GM19328 (cell line): ENCODE results near the gene SCAF1.
A peak's percentile ranks its signal among the peaks of the same experiment; 100 is the strongest.

Source experiments
- ATAC-seq: cut with Tn5 transposase; IDR thresholded peaks from one replicate; pipeline ENCODE4 v1.9.1; 2021; ENCODE audit warnings: mild to moderate bottlenecking, moderate library complexity; ENCODE audit not compliant: unreplicated experiment

The SCAF1 gene, protein sequence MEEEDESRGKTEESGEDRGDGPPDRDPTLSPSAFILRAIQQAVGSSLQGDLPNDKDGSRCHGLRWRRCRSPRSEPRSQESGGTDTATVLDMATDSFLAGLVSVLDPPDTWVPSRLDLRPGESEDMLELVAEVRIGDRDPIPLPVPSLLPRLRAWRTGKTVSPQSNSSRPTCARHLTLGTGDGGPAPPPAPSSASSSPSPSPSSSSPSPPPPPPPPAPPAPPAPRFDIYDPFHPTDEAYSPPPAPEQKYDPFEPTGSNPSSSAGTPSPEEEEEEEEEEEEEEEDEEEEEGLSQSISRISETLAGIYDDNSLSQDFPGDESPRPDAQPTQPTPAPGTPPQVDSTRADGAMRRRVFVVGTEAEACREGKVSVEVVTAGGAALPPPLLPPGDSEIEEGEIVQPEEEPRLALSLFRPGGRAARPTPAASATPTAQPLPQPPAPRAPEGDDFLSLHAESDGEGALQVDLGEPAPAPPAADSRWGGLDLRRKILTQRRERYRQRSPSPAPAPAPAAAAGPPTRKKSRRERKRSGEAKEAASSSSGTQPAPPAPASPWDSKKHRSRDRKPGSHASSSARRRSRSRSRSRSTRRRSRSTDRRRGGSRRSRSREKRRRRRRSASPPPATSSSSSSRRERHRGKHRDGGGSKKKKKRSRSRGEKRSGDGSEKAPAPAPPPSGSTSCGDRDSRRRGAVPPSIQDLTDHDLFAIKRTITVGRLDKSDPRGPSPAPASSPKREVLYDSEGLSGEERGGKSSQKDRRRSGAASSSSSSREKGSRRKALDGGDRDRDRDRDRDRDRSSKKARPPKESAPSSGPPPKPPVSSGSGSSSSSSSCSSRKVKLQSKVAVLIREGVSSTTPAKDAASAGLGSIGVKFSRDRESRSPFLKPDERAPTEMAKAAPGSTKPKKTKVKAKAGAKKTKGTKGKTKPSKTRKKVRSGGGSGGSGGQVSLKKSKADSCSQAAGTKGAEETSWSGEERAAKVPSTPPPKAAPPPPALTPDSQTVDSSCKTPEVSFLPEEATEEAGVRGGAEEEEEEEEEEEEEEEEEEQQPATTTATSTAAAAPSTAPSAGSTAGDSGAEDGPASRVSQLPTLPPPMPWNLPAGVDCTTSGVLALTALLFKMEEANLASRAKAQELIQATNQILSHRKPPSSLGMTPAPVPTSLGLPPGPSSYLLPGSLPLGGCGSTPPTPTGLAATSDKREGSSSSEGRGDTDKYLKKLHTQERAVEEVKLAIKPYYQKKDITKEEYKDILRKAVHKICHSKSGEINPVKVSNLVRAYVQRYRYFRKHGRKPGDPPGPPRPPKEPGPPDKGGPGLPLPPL

DNA sequence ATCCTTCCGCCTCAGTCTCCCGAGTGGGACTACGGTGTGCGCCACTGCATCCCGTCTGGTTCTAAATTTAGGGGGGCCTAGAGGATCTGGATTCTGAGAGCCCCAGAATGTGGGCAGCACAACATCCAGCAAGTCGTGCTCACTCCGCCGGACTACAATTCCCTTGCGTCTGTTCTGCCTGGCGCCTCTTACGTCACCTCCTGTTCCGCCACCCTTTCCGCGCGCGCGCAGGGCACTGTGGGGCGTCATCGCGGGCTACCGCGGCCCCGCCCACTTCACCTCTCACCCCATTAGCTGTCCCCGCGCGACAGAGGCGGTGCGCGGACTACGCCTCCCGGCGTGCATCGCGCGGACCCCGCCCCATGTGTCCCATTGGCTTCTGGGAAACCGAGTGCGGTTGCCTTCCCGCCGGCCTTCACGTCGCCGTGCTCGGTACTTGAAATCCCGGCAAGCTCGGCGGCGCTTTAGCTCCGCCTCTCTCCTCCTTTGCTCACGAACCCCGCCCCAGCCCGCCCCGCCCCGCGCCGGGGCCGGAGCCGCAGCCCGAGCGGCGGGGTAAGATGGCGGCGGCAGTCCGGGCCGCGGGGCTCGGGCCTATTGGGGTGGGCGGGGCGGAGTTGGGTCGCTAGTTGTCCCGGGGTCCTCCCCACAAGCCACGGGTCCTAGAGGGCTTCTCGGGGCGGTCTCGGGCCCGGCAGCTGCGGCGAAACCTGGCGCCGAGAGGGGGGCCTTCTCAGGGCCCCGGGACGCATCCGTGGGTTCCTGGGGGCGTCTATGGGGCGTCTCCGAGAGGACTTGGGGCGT is at the start of gene SCAF1:
Gene SCAF1, plus strand, starts transcription at position 522 of the 804 bp plus-strand sequence. CDS start 2,818 bp downstream, outside the sequence.
- ATAC-seq: peak; percentile 67

DNA sequence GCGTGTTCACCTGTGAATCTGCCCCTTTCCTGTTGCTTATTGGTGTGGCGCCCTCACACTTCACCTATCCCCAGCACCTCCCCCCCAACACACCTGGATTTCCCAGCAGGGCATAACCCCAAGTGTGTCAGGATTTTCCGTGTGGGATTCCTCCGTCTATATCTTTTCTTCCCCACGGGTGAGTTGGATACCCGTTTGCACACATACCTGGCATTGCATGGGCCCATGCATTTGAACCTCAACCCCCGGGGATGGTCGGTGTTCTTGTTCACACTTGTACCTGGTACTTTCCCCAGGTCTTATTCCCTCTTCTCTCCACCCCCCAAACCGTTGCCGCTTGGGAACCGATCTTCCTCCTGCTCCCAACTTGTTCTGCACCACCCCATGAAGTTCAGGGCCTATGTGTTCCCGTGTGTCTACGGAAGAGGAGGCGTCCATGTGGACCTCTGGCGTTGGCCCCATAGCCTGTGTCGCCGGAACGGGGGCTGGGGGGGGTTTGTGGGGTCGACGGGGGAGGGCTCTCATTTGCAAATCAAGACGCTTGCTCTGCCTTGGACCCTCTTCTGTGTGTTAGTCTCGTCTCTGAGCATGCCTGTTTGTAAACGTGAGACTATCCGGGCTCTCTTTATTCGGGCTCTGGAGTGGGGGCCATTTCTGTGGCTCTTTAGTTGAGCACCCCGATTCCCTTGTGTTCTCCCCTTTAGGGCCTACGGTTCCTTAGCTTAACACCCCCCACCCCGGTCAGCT is 49.4 kb upstream of the SCAF1 start:
- no peak for ATAC-seq

DNA sequence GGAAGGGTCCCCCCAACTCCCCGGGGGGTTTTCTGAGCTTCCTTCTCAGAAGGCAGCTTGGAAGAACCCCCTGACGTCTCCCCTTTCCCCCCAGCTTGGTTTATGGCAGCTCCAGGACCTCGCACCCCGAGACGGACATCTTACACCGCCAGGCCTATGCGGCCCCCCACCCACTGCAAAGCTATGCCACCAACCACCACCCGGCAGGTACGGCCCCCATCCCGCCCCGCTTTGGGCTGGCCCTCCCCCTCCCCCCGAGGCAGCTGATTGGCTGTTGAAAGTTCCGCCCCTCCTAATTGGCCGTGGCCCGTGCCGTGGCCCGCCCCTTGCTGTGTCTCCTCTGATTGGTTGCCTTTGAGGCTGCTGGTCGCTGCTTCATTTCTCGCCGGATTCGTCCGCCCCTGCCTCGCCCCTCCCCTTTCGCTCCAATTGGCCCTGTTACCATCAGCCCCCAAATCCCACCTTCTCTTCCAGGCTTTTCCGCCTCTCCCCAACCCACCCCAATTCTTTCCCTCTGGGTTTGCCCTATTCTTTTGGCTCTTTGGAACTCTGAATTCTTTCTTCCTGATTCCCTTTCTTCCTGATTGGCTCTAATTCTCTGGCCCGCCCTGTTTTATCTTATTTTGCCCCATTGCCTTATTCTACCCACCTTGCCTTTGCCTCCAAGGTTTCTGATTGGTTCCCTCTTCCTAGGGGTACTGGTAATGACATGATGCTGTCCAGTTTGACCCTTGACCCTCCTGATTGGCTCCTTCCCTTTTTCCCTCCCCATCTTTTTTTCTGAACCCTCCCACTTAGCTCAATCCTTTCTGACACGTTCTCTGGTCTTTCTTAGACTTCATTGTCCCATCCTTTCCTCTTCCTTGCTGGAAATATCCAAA is 48.5 kb upstream of the SCAF1 start:
- ATAC-seq: no peak

DNA sequence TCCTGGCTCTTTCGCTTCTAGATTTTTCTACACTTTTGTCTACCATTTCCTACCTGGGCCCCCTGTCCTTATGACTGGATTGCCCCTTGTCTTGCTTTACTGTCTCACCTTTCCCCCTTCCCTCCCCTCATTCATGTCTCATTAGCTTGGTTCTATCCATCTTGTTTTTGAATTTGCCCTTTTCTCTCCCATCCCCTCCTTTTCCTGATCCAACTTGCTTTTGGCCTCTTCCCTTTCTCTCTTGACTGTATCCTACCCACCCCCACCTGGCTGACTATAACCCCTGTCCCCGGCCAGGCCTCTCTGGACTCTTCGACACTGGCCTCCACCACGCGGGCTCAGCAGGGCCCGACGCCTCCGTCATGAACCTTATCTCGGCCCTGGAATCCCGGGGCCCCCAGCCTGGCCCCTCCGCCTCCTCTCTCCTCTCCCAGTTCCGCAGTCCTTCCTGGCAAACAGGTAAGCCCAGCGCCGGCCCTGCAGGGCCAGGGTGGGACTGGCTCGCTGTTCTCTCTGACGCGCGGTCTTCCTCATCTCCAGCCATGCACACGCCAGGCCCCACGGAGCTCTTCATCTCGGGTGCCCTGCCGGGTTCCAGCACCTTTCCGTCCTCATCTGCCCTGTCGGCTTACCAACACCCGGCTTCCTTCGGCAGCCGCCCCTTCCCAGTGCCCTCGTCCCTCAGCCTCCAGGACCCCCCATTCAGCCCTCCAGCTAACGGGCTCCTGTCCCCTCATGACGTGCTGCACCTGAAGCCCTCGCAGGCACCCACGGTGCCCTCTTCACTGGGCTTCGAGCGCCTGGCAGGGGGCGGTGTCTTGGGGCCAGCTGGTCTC is 47.6 kb upstream of the SCAF1 start:
- no peak for ATAC-seq

DNA sequence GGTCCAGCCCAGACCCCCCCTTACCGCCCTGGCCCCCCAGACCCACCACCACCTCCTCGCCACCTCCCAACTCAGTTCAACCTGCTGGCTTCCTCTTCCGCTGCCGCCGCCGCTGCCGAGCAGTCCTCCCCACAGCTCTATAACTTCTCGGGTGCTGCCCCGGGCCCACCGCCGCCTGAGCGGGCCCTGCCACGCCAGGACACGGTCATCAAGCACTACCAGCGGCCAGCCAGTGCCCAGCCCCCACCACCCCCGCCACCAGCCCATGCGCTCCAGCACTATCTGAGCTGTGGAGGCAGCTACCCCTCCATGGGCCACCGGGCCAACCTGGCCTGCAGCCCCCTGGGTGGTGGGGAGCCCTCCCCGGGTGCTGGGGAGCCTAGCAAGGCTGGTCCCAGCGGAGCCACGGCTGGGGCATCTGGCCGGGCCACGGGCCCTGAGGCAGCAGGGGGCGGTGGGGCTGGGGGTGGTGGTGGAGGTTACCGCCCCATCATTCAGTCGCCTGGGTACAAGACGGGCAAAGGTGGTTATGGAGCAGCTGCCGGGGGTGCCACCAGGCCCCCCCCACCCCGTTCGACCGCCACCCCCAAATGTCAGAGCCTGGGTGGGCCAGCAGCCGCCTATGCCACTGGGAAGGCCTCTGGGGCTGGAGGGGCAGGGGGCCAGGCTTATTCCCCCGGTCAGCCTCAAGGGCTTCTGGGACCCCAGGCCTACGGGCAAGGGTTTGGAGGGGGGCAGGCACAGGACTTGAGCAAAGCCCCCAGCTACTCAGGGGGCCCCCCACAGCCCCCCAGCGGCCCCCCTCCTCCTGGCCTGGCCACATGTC is 46.8 kb upstream of the SCAF1 start:
- no peak for ATAC-seq

DNA sequence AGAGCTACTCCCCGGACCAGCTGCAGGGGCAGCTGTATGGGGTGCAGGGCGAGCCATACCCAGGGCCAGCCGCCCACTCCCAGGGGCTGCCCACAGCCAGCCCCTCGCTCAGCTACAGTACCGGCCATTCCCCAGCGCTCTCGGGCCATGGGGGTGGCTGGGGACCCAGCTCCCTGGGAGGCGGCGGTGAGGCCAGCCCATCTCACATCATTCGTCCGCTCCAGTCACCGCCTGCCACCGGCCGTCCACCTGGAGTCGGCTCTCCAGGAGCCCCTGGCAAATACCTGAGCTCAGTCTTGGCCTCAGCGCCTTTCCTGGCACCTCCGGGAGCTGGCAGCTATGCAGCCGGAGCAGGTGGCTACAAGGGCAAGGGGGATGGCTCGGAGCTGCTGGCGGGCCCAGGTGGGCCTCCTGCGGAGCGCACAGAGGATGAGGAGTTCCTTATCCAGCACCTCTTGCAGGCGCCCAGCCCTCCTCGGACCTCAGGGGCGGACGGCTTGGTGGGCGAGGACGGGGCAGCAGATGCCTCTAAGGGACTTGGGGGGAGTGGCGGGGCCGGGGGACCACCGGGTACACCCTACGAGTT is 46.1 kb upstream of the SCAF1 start:
- ATAC-seq: no peak

DNA sequence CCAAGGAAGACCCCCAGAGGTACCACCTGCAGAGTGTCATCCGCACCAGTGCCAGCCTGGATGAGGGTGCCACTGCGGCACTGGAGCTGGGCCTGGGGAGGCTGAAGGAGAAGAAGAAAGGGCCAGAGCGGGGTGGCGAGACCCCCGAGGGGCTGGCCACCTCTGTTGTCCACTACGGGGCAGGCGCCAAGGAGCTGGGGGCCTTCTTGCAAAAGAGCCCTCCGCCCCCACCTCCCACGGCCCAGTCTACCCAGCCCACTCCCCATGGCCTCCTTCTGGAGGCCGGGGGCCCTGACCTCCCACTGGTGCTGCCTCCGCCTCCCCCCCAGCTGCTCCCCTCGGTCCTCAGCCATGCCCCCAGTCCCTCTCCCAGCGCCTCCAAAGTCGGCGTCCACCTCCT is 45.6 kb upstream of the SCAF1 start:
- ATAC-seq: no peak

DNA sequence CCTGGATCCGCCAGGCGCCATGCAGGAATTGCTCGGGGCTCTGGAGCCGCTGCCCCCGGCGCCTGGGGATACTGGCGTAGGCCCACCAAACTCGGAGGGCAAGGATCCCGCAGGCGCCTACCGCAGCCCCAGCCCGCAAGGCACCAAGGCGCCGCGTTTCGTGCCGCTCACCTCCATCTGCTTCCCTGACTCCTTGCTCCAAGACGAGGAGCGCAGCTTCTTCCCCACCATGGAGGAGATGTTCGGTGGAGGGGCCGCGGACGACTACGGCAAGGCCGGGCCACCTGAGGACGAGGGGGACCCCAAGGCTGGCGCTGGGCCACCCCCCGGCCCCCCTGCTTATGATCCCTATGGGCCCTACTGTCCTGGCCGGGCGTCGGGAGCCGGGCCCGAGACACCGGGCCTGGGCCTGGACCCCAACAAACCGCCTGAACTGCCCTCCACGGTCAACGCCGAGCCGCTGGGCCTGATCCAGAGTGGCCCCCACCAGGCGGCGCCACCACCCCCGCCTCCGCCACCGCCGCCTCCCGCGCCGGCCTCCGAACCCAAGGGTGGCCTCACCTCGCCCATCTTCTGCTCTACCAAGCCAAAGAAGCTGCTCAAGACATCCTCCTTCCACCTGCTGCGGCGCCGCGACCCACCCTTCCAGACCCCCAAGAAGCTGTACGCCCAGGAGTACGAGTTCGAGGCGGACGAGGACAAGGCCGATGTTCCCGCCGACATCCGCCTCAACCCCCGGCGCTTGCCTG is 44.9 kb upstream of the SCAF1 start:
- ATAC-seq: no peak

DNA sequence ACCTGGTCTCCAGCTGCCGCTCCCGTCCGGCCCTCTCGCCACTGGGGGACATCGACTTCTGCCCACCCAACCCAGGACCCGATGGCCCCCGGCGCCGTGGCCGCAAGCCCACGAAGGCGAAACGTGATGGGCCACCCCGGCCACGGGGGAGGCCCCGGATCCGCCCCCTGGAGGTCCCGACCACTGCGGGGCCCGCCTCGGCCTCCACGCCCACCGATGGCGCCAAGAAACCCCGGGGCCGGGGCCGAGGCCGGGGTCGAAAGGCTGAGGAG is 44.4 kb upstream of the SCAF1 start:
- no peak for ATAC-seq

DNA sequence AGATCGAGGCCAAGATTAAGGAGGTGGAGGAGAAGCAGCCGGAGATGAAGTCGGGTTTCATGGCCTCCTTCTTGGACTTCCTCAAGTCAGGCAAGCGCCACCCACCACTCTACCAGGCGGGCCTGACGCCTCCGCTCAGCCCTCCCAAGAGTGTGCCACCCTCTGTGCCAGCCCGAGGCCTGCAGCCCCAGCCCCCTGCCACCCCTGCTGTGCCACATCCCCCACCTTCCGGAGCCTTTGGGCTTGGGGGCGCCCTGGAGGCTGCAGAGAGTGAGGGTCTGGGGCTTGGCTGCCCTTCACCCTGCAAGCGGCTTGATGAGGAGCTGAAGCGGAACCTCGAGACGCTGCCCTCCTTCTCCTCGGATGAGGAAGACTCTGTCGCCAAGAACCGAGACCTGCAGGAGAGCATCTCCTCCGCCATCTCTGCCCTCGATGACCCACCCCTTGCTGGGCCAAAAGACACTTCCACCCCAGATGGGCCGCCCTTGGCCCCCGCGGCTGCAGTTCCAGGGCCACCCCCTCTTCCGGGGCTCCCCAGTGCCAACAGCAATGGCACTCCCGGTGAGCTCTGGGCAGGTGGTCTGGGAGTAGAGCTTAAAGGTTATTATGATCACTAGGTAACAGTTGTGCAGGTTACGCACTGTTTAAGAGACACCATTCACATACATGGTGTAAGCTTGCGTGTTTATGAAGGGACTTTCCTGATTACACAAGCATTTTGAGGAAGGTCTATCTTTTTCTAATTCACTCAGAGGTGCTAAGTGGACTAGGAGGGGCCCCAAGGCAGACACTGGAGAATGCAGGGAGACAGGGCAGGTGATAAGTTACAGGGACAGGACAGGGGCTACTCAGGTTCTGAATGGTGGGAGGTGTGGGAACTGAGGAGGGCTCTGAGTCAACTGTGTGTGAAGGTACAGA is 42.4 kb upstream of the SCAF1 start:
- no peak for ATAC-seq

DNA sequence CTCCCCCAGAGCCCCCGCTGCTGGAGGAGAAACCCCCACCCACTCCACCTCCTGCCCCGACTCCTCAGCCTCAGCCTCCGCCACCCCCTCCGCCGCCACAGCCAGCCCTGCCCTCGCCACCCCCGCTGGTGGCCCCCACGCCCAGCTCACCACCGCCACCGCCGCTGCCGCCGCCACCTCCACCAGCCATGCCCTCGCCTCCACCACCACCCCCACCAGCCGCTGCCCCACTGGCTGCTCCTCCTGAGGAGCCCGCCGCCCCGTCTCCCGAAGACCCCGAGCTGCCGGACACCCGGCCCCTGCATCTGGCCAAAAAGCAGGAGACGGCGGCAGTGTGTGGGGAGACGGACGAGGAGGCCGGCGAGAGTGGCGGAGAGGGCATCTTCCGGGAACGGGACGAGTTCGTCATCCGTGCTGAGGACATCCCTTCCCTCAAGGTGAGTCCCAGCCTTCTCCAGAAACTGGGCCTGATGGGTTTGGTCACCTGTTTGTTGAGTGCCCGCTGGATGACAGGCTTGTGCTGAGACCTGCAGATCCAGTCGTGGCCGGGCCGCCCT is 40.4 kb upstream of the SCAF1 start:
- no peak for ATAC-seq

DNA sequence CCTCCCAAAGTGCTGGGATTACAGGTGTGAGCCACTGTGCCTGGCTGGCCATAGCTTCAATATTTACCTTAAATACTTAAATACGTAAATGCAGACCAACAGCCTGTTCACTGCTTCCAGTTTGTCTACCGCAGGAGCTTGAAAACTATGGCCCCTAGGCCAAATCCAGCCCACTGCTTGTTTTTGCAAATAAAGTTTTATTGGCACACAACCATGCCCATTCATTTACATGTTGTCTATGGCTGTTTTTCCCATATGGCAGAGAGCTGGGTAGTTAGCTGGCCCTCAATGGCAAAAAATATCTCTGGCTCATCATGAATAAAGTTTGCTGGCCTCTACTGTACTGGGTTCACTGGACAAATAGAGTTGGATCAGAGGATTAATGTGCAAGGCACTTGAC is 39.2 kb upstream of the SCAF1 start:
- ATAC-seq: no peak

DNA sequence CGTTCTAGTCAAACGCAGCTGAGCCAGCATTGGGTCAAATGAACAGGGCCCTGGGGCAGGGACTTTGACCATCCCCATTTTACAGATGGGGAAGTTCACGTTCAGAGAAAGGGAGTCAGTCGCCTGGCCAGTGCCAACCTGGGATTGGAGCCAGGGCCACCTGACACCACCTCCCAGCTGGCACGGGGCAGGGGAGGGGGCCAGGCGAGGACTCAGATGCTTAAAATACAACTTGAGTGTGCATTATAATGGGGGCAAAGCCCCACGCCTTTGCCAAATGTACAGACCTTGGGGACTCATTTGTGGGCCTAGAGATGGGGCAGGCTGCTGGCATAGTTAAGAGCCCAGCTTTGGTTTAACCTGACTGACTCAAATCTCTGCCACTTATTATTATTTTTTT is 36.4 kb upstream of the SCAF1 start:
- ATAC-seq: no peak

DNA sequence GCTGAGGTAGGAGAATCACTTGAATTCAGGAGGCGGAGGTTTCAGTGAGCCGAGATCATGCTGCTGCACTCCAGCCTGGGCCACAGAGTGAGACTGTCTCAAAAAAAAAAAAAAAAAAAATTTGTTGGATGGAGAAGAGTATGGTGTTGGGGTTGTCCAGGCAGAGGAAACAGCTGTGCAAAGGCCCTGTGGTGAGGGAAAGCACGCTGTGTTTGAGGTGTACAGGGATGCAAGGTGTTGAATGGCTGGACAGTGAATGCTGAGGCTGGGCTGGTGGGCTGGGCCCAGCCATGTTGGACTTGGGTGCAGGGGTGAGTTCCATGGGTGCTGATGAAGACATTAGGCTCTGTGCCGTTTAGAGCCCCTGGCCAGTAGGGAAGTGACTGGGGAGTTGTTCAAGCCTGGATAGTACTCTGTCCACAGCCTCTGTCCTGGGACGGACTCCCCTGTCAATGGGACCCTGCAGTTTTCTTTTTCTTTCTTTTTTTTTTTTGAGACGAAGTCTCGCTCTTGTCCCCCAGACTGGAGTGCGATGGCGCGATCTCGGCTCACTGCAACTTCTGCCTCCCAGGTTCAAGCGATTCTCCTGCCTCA is 32.4 kb upstream of the SCAF1 start:
- ATAC-seq: no peak
